A549 (cell line): ENCODE measurements around the gene TRMU.

Source experiments
- CTCF ChIP-seq: fragments of >200 bp; sonication (Bioruptor Twin); formaldehyde crosslinking; IDR thresholded peaks from 3 replicates; pipeline ENCODE4 v1.5.1; 2016
- MAFK ChIP-seq: fragments of 450-650 bp; IDR thresholded peaks from 2 replicates; pipeline ENCODE4 v1.6.1; 2014; ENCODE audit not compliant: partially characterized antibody
- MYC ChIP-seq: IDR thresholded peaks from 2 replicates; pipeline ENCODE4 v1.6.1; 2012; ENCODE audit warnings: mild to moderate bottlenecking, inconsistent platforms, low read length, improper control_type of control experiment, borderline replicate concordance
- POLR2A ChIP-seq: IDR thresholded peaks from 2 replicates; pipeline ENCODE4 v1.6.1; 2012; ENCODE audit warnings: mild to moderate bottlenecking, low read length

- no peak for TF ChIP-seq MAFK
- no peak for TF ChIP-seq MYC
- no peak for TF ChIP-seq POLR2A
- TF ChIP-seq CTCF = no peak
Observed at GRCh38 chr22:46315976-46316375, 19.5 kb upstream of the TRMU start.
